Ammon's horn (tissue), 1 donor: Measurements from ENCODE around the gene FOXR1.
"Not testable (repeated sequence)": the region's sequence is repeated elsewhere in the genome, so short reads cannot be mapped to it uniquely, and the experiment has no call there.

Experiments
- DNase-seq: peaks from one replicate; pipeline ENCODE4 v3.0.0-alpha.2; 2016; ENCODE audit warnings: low spot score

FOXR1 gene

GRCh38 chr11:118947091-118947490 is 24.5 kb upstream of the FOXR1 start:
- no peak for DNase-seq

GRCh38 chr11:118948000-118948399 is 23.6 kb upstream of the FOXR1 start:
- no peak for DNase-seq

GRCh38 chr11:118953265-118953664 is 18.3 kb upstream of the FOXR1 start:
- peak; percentile 94 for DNase-seq

GRCh38 chr11:118953976-118954375 is 17.6 kb upstream of the FOXR1 start:
- not testable (repeated sequence) for DNase-seq

GRCh38 chr11:118956094-118956846 is 15.3 kb upstream of the FOXR1 start, which contains the start of gene UPK2:
Gene UPK2, plus strand, starts transcription at chr11:118956298. Its CDS starts 53 bp downstream, at chr11:118956351.
- peak; percentile 94 for DNase-seq

- no peak for DNase-seq
Observed at GRCh38 chr11:118956847-118957469, 14.6 kb upstream of the FOXR1 start.

- no peak for DNase-seq
Observed at GRCh38 chr11:118957549-118957948, 14.0 kb upstream of the FOXR1 start.

- DNase-seq, result no peak
Observed at GRCh38 chr11:118957968-118958367, 13.6 kb upstream of the FOXR1 start.

GRCh38 chr11:118958577-118958976 is 13.0 kb upstream of the FOXR1 start:
- no peak for DNase-seq

GRCh38 chr11:118961189-118961588 is 10.4 kb upstream of the FOXR1 start:
- no peak for DNase-seq

- no peak for DNase-seq
Observed at GRCh38 chr11:118961591-118961990, 10.0 kb upstream of the FOXR1 start.

- DNase-seq, result not testable (repeated sequence)
Observed at GRCh38 chr11:118969508-118969907, 2.1 kb upstream of the FOXR1 start.

- no peak for DNase-seq
Observed at GRCh38 chr11:118973985-118974384, 2.4 kb downstream of the FOXR1 start.

GRCh38 chr11:118975771-118976709 is 4.5 kb downstream of the FOXR1 start:
- no peak for DNase-seq

- DNase-seq, result no peak
Observed at GRCh38 chr11:118979434-118979833, 7.9 kb downstream of the FOXR1 start.

- DNase-seq, result peak; percentile 47
Observed at GRCh38 chr11:118980191-118980881, 8.8 kb downstream of the FOXR1 start.

- not testable (repeated sequence) for DNase-seq
Observed at GRCh38 chr11:118984337-118984736, 12.8 kb downstream of the FOXR1 start.

GRCh38 chr11:118984825-118985224 is 13.3 kb downstream of the FOXR1 start:
- no peak for DNase-seq

GRCh38 chr11:118988280-118988679 is 16.7 kb downstream of the FOXR1 start:
- no peak for DNase-seq

GRCh38 chr11:118991486-118992038 is 20.0 kb downstream of the FOXR1 start:
- not testable (repeated sequence) for DNase-seq

GRCh38 chr11:118996926-118997626 is 25.5 kb downstream of the FOXR1 start:
- DNase-seq, result peak; percentile 22
